ENCODE measurements around the gene CAMSAP1.

CAMSAP1 gene

GRCh38 chr9:135827866-135828580, 79.3 kb downstream of the CAMSAP1 start:
- DNase-seq = no peak

GRCh38 chr9:135827301-135827700, 80.0 kb downstream of the CAMSAP1 start:
- DNase-seq = no peak

- DNase-seq = no peak
Measured at GRCh38 chr9:135826188-135826545, 81.2 kb downstream of the CAMSAP1 start.

GRCh38 chr9:135825435-135826187, 81.7 kb downstream of the CAMSAP1 start:
- DNase-seq = no peak

GRCh38 chr9:135823036-135823435, 84.3 kb downstream of the CAMSAP1 start:
- no peak for DNase-seq

- DNase-seq = no peak
Measured at GRCh38 chr9:135822374-135822755, 85.0 kb downstream of the CAMSAP1 start.

GRCh38 chr9:135821733-135822373, 85.5 kb downstream of the CAMSAP1 start:
- DNase-seq = no peak

GRCh38 chr9:135821116-135821515, 86.2 kb downstream of the CAMSAP1 start:
- DNase-seq = no peak

GRCh38 chr9:135820661-135821060, 86.7 kb downstream of the CAMSAP1 start:
- no peak for DNase-seq

GRCh38 chr9:135819905-135820304, 87.4 kb downstream of the CAMSAP1 start:
- DNase-seq = no peak

- no peak for DNase-seq
Measured at GRCh38 chr9:135818718-135819475, 88.4 kb downstream of the CAMSAP1 start.

- no peak for DNase-seq
Measured at GRCh38 chr9:135817951-135818717, 89.2 kb downstream of the CAMSAP1 start.

- DNase-seq = no peak
Measured at GRCh38 chr9:135816651-135816970, 90.7 kb downstream of the CAMSAP1 start.

GRCh38 chr9:135815830-135816650, 91.3 kb downstream of the CAMSAP1 start:
- DNase-seq = no peak

- no peak for DNase-seq
Measured at GRCh38 chr9:135815413-135815812, 91.9 kb downstream of the CAMSAP1 start.

- no peak for DNase-seq
Measured at GRCh38 chr9:135814421-135815095, 92.8 kb downstream of the CAMSAP1 start.

- DNase-seq = no peak
Measured at GRCh38 chr9:135813671-135814290, 93.6 kb downstream of the CAMSAP1 start.

GRCh38 chr9:135812961-135813360, 94.4 kb downstream of the CAMSAP1 start:
- DNase-seq = no peak

- DNase-seq = no peak
Measured at GRCh38 chr9:135811801-135812200, 95.5 kb downstream of the CAMSAP1 start.

GRCh38 chr9:135810806-135811575, 96.4 kb downstream of the CAMSAP1 start:
- no peak for DNase-seq

Data from MV-4-11 (cell line).